Coronary artery (tissue), 2 donors: ENCODE results near the gene LOXHD1.

ENCODE experiments used
- DNase-seq: peaks from one replicate; pipeline ENCODE4 v3.0.0-alpha.2; 2017; ENCODE audit warnings: low spot score
- H3K27ac ChIP-seq, 2 donors: fragments of 200-600 bp; sonication (generic); one replicate each; pipeline ENCODE4 v1.5.1; 2016 to 2019
- H3K4me3 ChIP-seq: fragments of 200-600 bp; sonication (generic); 2 replicates; pipeline ENCODE4 v1.5.1; 2016; ENCODE audit warnings: mild to moderate bottlenecking, moderate library complexity
- TF ChIP-seq, protein P1 (sequence below): fragments of 200-600 bp; sonication (generic); IDR thresholded peaks from one replicate; pipeline ENCODE4 v1.5.1; 2019; ENCODE audit warnings: antibody characterized with exemption

The LOXHD1 gene

GRCh38 chr18:46447323-46447722 is 209.7 kb downstream of the LOXHD1 start:
- Histone ChIP-seq H3K4me3 (no peak overlapping the region), H3K27ac (no peak overlapping the region)
- no peak for DNase-seq
- TF ChIP-seq, protein P1, sequence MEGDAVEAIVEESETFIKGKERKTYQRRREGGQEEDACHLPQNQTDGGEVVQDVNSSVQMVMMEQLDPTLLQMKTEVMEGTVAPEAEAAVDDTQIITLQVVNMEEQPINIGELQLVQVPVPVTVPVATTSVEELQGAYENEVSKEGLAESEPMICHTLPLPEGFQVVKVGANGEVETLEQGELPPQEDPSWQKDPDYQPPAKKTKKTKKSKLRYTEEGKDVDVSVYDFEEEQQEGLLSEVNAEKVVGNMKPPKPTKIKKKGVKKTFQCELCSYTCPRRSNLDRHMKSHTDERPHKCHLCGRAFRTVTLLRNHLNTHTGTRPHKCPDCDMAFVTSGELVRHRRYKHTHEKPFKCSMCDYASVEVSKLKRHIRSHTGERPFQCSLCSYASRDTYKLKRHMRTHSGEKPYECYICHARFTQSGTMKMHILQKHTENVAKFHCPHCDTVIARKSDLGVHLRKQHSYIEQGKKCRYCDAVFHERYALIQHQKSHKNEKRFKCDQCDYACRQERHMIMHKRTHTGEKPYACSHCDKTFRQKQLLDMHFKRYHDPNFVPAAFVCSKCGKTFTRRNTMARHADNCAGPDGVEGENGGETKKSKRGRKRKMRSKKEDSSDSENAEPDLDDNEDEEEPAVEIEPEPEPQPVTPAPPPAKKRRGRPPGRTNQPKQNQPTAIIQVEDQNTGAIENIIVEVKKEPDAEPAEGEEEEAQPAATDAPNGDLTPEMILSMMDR, result no peak

DNA sequence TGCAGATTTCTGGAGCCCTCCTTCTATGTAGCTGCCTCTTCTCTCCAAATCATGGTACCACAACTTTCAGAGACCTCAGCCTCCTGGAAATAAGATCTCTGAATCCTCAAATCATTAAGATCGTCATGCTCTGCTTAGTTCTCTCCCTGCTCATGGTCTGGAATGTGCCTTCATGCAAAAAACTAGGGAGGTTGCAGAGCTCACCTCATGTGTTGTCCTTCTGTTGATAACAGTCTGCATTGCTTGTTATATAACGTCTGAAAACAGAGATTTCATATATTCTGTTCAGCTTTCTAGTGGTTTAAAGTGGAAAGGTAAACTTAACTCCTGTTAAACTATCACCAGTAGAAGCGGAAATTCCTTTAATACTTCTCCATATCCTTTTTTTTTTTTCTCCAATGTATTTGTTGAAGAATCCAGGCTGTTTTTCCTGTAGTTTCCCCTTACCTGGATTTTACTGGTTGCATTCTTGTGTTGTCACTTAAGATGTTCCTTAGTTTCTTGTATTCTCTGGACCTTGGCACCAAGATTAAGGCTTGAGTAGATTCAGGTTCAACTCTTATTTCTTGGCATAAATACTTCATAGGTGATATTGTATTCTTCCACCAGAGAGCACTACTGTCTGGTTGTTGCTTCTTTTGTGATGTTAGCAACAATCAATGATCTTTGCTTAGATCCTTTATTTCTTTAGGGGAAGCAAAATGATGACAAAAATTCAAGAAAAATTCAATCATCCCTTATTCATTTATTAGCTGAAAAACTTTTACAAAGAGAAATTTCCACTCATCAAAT is 211.3 kb downstream of the LOXHD1 start:
- TF ChIP-seq, protein P1, result no peak
- no peak for DNase-seq
- H3K27ac ChIP-seq, result no peak overlapping the region
- H3K4me3 ChIP-seq, result no peak overlapping the region

DNA sequence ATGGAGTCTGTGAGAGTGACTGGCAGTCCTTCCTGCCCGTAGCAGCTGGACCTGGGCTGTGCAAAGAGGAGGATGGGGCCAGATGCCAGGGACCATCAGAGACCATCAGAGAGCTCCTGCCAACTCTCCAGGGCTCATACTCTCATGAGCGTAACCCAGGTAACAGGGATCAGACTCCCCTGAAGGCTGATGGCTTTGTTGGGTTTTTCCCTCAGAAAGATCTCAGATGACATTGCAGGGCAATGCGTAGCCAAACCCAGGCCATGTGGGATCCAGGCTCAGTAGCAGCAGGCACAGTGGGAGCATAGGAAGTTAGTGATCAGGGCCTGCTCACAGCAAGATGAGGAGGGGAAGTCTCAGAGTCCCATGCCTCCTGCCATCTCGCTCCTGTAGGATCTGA is 218.0 kb downstream of the LOXHD1 start:
- Histone ChIP-seq H3K27ac (no peak overlapping the region), H3K4me3 (no peak overlapping the region)
- DNase-seq, result no peak
- TF ChIP-seq, protein P1, result no peak

- H3K4me3 ChIP-seq, result no peak overlapping the region
- H3K27ac ChIP-seq, result no peak overlapping the region
- DNase-seq, result no peak
- TF ChIP-seq, protein P1, result no peak
Observed at GRCh38 chr18:46437061-46437460, 220.0 kb downstream of the LOXHD1 start.

DNA sequence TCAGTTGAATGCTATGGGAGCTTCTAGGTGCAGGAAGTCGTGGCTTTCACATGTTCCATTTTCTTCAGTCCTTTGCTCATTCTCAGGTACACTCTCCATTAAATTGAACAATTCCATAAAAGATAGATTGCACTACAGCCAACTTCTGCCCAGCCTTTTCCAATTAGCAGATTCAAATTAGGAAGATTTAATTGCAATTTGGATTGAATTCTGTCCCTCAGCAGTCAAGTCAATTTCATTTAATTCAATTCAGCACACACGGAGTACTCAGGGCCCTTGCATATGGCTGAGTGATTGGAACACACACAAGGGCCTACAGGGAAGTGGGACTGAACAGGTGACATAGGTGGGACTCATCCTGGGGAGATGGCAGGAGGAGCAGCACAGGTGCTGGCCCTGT is 220.4 kb downstream of the LOXHD1 start:
- TF ChIP-seq, protein P1, result no peak
- DNase-seq, result no peak
- Histone ChIP-seq H3K4me3 (no peak overlapping the region), H3K27ac (no peak overlapping the region)

DNA sequence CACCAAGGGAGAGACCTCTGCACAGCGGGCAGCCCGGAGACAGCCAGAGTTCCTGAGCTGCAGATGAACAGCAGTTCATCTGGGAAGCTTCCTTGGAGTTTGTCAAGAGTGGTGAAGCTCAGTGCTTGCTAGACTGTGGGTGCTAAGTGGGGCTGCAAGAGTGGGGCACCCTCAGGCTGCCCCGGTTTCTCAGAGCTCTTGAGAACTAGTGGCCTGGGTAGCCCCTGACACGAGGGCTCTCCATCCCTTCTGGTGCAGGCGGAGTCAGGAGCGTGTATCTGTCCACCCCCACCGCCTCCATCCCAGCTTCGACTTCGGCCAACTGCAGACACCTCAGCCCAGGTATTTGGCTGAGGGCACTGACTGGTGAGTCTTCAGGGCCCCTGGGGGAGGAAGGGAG is 222.0 kb downstream of the LOXHD1 start:
- TF ChIP-seq, protein P1, result no peak
- Histone ChIP-seq H3K27ac (no peak overlapping the region), H3K4me3 (no peak overlapping the region)
- no peak for DNase-seq

GRCh38 chr18:46434629-46435028 is 222.4 kb downstream of the LOXHD1 start:
- no peak for DNase-seq
- H3K4me3 ChIP-seq, result no peak overlapping the region
- TF ChIP-seq, protein P1, result no peak
- H3K27ac ChIP-seq, result no peak overlapping the region
